Right lobe of liver (tissue), 6 donors: ENCODE data around the gene CCNQ. TPM values are rescaled to one million over a fixed set of nuclear protein-coding genes. Genes with fewer than 3 reads are reported as not detected.

Source experiments
- ATAC-seq, 4 donors: fragments of 200-7000 bp; cut with Tn5 transposase; one replicate each; pipeline ENCODE4 v1.9.1; 2020; ENCODE audit warnings: mild to moderate bottlenecking in 4 of 4, moderate library complexity in 4 of 4
- DNase-seq, 3 donors: peaks; one replicate each; pipeline ENCODE4 v3.0.0-alpha.2; 2020
- H3K27ac ChIP-seq, 3 donors: fragments of 200-600 bp; one replicate each; pipeline ENCODE4 v1.8.0; 2022
- H3K27me3 ChIP-seq, 2 donors: fragments of 200-600 bp; one replicate each; pipeline ENCODE4 v1.8.0; 2022
- H3K36me3 ChIP-seq, 4 donors: fragments of 200-600 bp; sonication (generic) in 1 of 4; one replicate each; pipeline versions ENCODE4 v1.5.1 to v1.8.0; 2017 to 2022; ENCODE audit warnings: control low read depth in 1 of 4
- H3K4me1 ChIP-seq, 4 donors: fragments of 200-600 bp; sonication (generic) in 1 of 4; one replicate each; pipeline versions ENCODE4 v1.5.1 to v1.8.0; 2017 to 2022; ENCODE audit warnings: control low read depth in 1 of 4
- H3K4me3 ChIP-seq, 3 donors: fragments of 200-600 bp; one replicate each; pipeline ENCODE4 v1.8.0; 2022
- H3K9me3 ChIP-seq, 4 donors: fragments of 200-600 bp; sonication (generic) in 1 of 4; one replicate each; pipeline versions ENCODE4 v1.5.1 to v1.8.0; 2017 to 2022; ENCODE audit warnings: control low read depth in 1 of 4
- CTCF ChIP-seq, 4 donors: fragments of 200-600 bp in 3 of 4; fragments of 450-650 bp in 1 of 4; IDR thresholded peaks; one replicate each; pipeline versions ENCODE4 v1.5.1 to v1.8.0; 2016 to 2022; ENCODE audit warnings: antibody characterized with exemption in 4 of 4, mild to moderate bottlenecking in 2 of 4
- POLR2A ChIP-seq: fragments of 450-650 bp; IDR thresholded peaks from one replicate; pipeline ENCODE4 v1.6.1; 2017; ENCODE audit warnings: antibody characterized with exemption, mild to moderate bottlenecking
- WGBS: methylation state at CpG from one replicate; pipeline ENCODE4 v1.1.6; 2018; ENCODE audit warnings: low coverage, low lambda C conversion rate; ENCODE audit not compliant: insufficient coverage; ENCODE audit errors: missing lambda C conversion rate; 5-methylcytosine and 5-hydroxymethylcytosine counted together
- intact Hi-C, 2 donors: fragments of 100-400 bp; cut with DNase I; formaldehyde crosslinking; loops; one replicate each; pipeline versions ENCODE4 v1.11.2 to v1.14.1; 2022
- total RNA-seq, 6 experiments: library from RNA; depleted of rRNA in 2 of 6; stranded (reverse); fragments of >200 nt in 2 of 6; fragmentation: NEBNext Ultra II Directional in 3 of 6; extraction: Animal tissue kit (Norgen Biotek cat#: 25700) in 3 of 6; gene quantifications; one replicate each; pipeline versions ENCODE4 v1.1.0 to v1.2.4, GENCODE V29; 2016 to 2023
- donor health status: DM: no; HTN: yes; CAD: no.
- donor health status: DM: no; HTN: no; CAD: no.
- donor health status: DM: no; HTN: no; CAD: no.
- donor health status: DM: no; HTN: yes; CAD: no.
- donor health status: DM: no; HTN: yes; CAD: no.

CCNQ gene
- total RNA-seq, 6 experiments from 2014 or later = 5.6 to 14.0 (median 7.5) TPM

- TF ChIP-seq CTCF (IDR thresholded peaks at IDR 0.05) (no peak), POLR2A (no peak)
- no peak for ATAC-seq
- H3K4me3 ChIP-seq = no peak overlapping the region
- H3K4me1 ChIP-seq = no peaks in the 10 kb centered on the region
- H3K27ac ChIP-seq = no peak overlapping the region
- no peak for DNase-seq
- intact Hi-C loops = no loop called here
- no peaks in the 10 kb centered on the region for H3K27me3 ChIP-seq
- no peaks in the 10 kb centered on the region for H3K36me3 ChIP-seq
- 53% methylated on average over 3 of the region's 4 CpGs for WGBS
- H3K9me3 ChIP-seq = no peaks in the 10 kb centered on the region
Measured at GRCh38 chrX:153573984-153574383, 25.0 kb downstream of the CCNQ start.

DNA sequence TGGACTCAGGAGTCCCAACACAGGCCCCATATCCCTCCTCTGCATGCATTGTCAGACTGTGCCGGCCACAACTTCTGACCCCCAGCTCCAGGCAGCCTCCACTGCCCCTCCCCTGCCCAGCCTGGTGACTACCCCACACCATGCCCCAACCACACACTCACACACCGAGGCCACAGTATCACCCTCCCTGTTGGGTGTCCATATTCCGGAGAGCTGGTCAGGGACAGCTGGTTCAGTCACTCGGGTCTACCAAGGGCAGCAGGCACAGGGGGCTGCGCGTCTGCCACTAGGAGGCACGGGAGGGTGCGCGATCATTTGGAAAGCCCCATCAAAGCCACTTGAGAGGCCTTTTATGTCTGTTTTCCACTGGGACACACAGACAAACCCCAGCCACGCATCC lies 26.3 kb downstream of the CCNQ start:
- Histone ChIP-seq H3K9me3 (no peaks in the 10 kb centered on the region), H3K27ac (no peak overlapping the region), H3K4me3 (no peak overlapping the region), H3K36me3 (no peaks in the 10 kb centered on the region), H3K27me3 (no peaks in the 10 kb centered on the region), H3K4me1 (no peaks in the 10 kb centered on the region)
- no peak for ATAC-seq
- no peak for DNase-seq
- intact Hi-C loops = no loop called here
- no peak for TF ChIP-seq POLR2A
- no peak for TF ChIP-seq CTCF (IDR thresholded peaks at IDR 0.05)
- WGBS = no CpG with 5 or more reads among the region's 10 CpGs

- intact Hi-C loops = no loop called here
- H3K4me1 ChIP-seq = no peaks in the 10 kb centered on the region
- no peaks in the 10 kb centered on the region for H3K27me3 ChIP-seq
- 57% methylated on average over 5 of the region's 6 CpGs for WGBS
- H3K4me3 ChIP-seq = no peak overlapping the region
- H3K27ac ChIP-seq = no peak overlapping the region
- no peaks in the 10 kb centered on the region for H3K36me3 ChIP-seq
- DNase-seq = no peak
- H3K9me3 ChIP-seq = no peaks in the 10 kb centered on the region
- ATAC-seq = no peak
- TF ChIP-seq POLR2A = no peak
- TF ChIP-seq CTCF (IDR thresholded peaks at IDR 0.05) = no peak
Measured at GRCh38 chrX:153571534-153571908, 27.4 kb downstream of the CCNQ start.

- no peak overlapping the region for H3K4me3 ChIP-seq
- no peaks in the 10 kb centered on the region for H3K9me3 ChIP-seq
- 57% methylated on average over 6 of the region's 13 CpGs for WGBS
- no peaks in the 10 kb centered on the region for H3K27me3 ChIP-seq
- DNase-seq (no peak), ATAC-seq (no peak)
- TF ChIP-seq POLR2A (no peak), CTCF (IDR thresholded peaks at IDR 0.05) (no peak)
- H3K27ac ChIP-seq = no peak overlapping the region
- no peaks in the 10 kb centered on the region for H3K4me1 ChIP-seq
- intact Hi-C loops = no loop called here
- no peaks in the 10 kb centered on the region for H3K36me3 ChIP-seq
Measured at GRCh38 chrX:153569475-153569874, 29.5 kb downstream of the CCNQ start.

- H3K27ac ChIP-seq = no peak overlapping the region
- no peaks in the 10 kb centered on the region for H3K9me3 ChIP-seq
- no peaks in the 10 kb centered on the region for H3K27me3 ChIP-seq
- TF ChIP-seq CTCF (IDR thresholded peaks at IDR 0.05) (no peak), POLR2A (no peak)
- WGBS = 40% methylated on average over 3 of the region's 21 CpGs
- no peaks in the 10 kb centered on the region for H3K4me1 ChIP-seq
- no peak overlapping the region for H3K4me3 ChIP-seq
- intact Hi-C loops = no loop called here
- DNase-seq = no peak
- no peaks in the 10 kb centered on the region for H3K36me3 ChIP-seq
- no peak for ATAC-seq
Measured at GRCh38 chrX:153568451-153569011, 30.4 kb downstream of the CCNQ start.
